Panc1 (cell line): ENCODE measurements around the gene ZNF76. TPM values are rescaled to one million over a fixed set of nuclear protein-coding genes. Genes with fewer than 3 reads are reported as not detected.

ENCODE experiments used
- ATAC-seq: fragments of 200-7000 bp; cut with Tn5 transposase; 2 replicates; pipeline ENCODE4 v1.9.1; 2020; ENCODE audit warnings: mild to moderate bottlenecking, moderate library complexity
- BruUV-seq: library from RNA; stranded (reverse); fragments of 400-500 nt; replicated peaks from 2 replicates; lab custom pipeline; 2021; lab: Mats Ljungman, UMichigan
- CTCF ChIA-PET: fragments of 300-600 bp; sonication (Branson Sonifier 250); formaldehyde crosslinking; loops from one replicate; lab custom pipeline; 2022; ENCODE audit warnings: antibody characterized with exemption; lab: Charles Lee
- POLR2A ChIA-PET: fragments of 300-600 bp; sonication (Branson Sonifier 250); formaldehyde crosslinking; loops from one replicate; lab custom pipeline; 2022; ENCODE audit warnings: antibody characterized with exemption; lab: Charles Lee
- DNase-seq: peaks from one replicate; pipeline ENCODE4 v3.0.0-alpha.2; 2010; ENCODE audit warnings: low read depth, low spot score
- H3K27ac ChIP-seq: 2 replicates; pipeline ENCODE4 v1.5.1; 2011; ENCODE audit warnings: mild to moderate bottlenecking, low read length, inconsistent platforms
- H3K27me3 ChIP-seq: fragments of 200-500 bp; sonication (Bioruptor generic); 2 replicates; pipeline ENCODE4 v1.6.0; 2014; ENCODE audit warnings: low read length, inconsistent platforms; ENCODE audit not compliant: control insufficient read depth, insufficient read depth
- H3K36me3 ChIP-seq: fragments of 200-500 bp; sonication (Bioruptor generic); 2 replicates; pipeline ENCODE4 v1.5.1; 2014; ENCODE audit warnings: inconsistent platforms, mild to moderate bottlenecking, low read length, moderate library complexity; ENCODE audit not compliant: control insufficient read depth, insufficient read depth
- H3K4me1 ChIP-seq: 2 replicates; pipeline ENCODE4 v1.5.1; 2011; ENCODE audit warnings: inconsistent platforms, mild to moderate bottlenecking, low read length, moderate library complexity; ENCODE audit not compliant: control insufficient read depth, insufficient read depth
- H3K4me3 ChIP-seq, 2 experiments: 2 replicates each; pipeline ENCODE4 v1.5.1; 2011 to 2012; ENCODE audit warnings: low read depth in 2 of 2, low read length in 2 of 2, mild to moderate bottlenecking in 2 of 2, inconsistent platforms in 1 of 2, moderate library complexity in 1 of 2
- H3K9me3 ChIP-seq: fragments of 200-500 bp; sonication (Bioruptor generic); 2 replicates; pipeline ENCODE4 v1.5.1; 2014; ENCODE audit warnings: low read depth, mild to moderate bottlenecking, inconsistent platforms, low read length, moderate library complexity; ENCODE audit not compliant: control insufficient read depth, insufficient read depth
- CTCF ChIP-seq: fragments of 450-650 bp; IDR thresholded peaks from 2 replicates; pipeline ENCODE4 v1.5.1; 2017; ENCODE audit warnings: mild to moderate bottlenecking
- POLR2AphosphoS5 ChIP-seq: IDR thresholded peaks from 2 replicates; pipeline ENCODE4 v1.6.1; 2012; ENCODE audit warnings: mild to moderate bottlenecking, low read depth, low read length, moderate library complexity
- REST ChIP-seq, 2 experiments: IDR thresholded peaks; 2 replicates each; pipeline ENCODE4 v1.6.1; 2011 to 2012; ENCODE audit warnings: low read depth in 2 of 2, control low read depth in 1 of 2, low read length in 1 of 2, mild to moderate bottlenecking in 1 of 2, moderate library complexity in 1 of 2; ENCODE audit not compliant: insufficient read depth in 1 of 2
- SIN3A ChIP-seq: IDR thresholded peaks from 2 replicates; pipeline ENCODE4 v1.6.1; 2012; ENCODE audit warnings: low read depth, mild to moderate bottlenecking, low read length, moderate library complexity, borderline replicate concordance; ENCODE audit not compliant: insufficient read depth
- TCF7L2 ChIP-seq: IDR thresholded peaks from 2 replicates; pipeline ENCODE4 v1.6.1; 2011; ENCODE audit warnings: mild to moderate bottlenecking, low read depth, low read length, inconsistent platforms
- in situ Hi-C: cut with HindIII; loops from 2 replicates; pipeline ENCODE4 v1.10.0; 2016; ENCODE audit warnings: low sequenced_read_pairs, low pct_unique_long_range_greater_than_20kb
- intact Hi-C: fragments of 100-400 bp; cut with micrococcal nuclease; formaldehyde crosslinking; loops from one replicate; pipeline ENCODE4 v1.10.0; 2022; ENCODE audit not compliant: unreplicated experiment
- total RNA-seq: library from RNA; stranded (reverse); gene quantifications from one replicate; pipeline ENCODE4 v1.2.1, GENCODE V29; 2021; ENCODE audit not compliant: unreplicated experiment

The ZNF76 gene
- total RNA-seq, 1 experiment from 2014 or later = 41.5 TPM

GRCh38 chr6:35319346-35320030 is 60.0 kb downstream of the ZNF76 start:
- no peak overlapping the region for H3K4me3 ChIP-seq
- CTCF ChIA-PET = no interaction called here
- no TSS peak for BruUV-seq
- no peak for DNase-seq
- intact Hi-C loops (no loop called here), in situ Hi-C loops (no loop called here)
- TF ChIP-seq POLR2AphosphoS5 = no peak
- no peak for TF ChIP-seq CTCF
- TF ChIP-seq TCF7L2 = no peak
- no peak for TF ChIP-seq SIN3A
- no peak for TF ChIP-seq REST (IDR thresholded peaks at IDR 0.05; ENCODE audit: insufficient read depth in 1 of 2, low read depth in 2 of 2, low read length in 1 of 2)
- H3K27ac ChIP-seq = no peak overlapping the region
- no peak for ATAC-seq
- H3K36me3 ChIP-seq = no peaks in the 10 kb centered on the region
- POLR2A ChIA-PET = interaction anchor here (0.7 kb wide), 1 partner anchor 163 kb away, joined by 3 read pairs; no protein-coding TSS in a partner anchor
- H3K27me3 ChIP-seq = peaks cover 11% of the 10 kb centered on the region; the same call in 1 of the 2 replicates
- H3K9me3 ChIP-seq = no peaks in the 10 kb centered on the region
- no peaks in the 10 kb centered on the region; the same call in 1 of the 2 replicates for H3K4me1 ChIP-seq

GRCh38 chr6:35320031-35320410 is 60.5 kb downstream of the ZNF76 start:
- H3K27me3 ChIP-seq = peaks cover 7% of the 10 kb centered on the region; the same call in 1 of the 2 replicates
- H3K4me3 ChIP-seq = no peak overlapping the region
- BruUV-seq = no TSS peak
- ATAC-seq (no peak), DNase-seq (no peak)
- in situ Hi-C loops = no loop called here
- H3K4me1 ChIP-seq = no peaks in the 10 kb centered on the region; the same call in 1 of the 2 replicates
- H3K9me3 ChIP-seq = no peaks in the 10 kb centered on the region
- intact Hi-C loops = no loop called here
- no peak overlapping the region for H3K27ac ChIP-seq
- POLR2A ChIA-PET = no interaction called here
- CTCF ChIA-PET = no interaction called here
- no peaks in the 10 kb centered on the region for H3K36me3 ChIP-seq
- TF ChIP-seq REST (IDR thresholded peaks at IDR 0.05; ENCODE audit: insufficient read depth in 1 of 2, low read depth in 2 of 2, low read length in 1 of 2) = no peak
- TF ChIP-seq TCF7L2 = no peak
- no peak for TF ChIP-seq SIN3A
- TF ChIP-seq POLR2AphosphoS5 = no peak
- TF ChIP-seq CTCF = no peak
